ENCODE measurements around the gene TM9SF3. TPM values are rescaled to one million over a fixed set of nuclear protein-coding genes. Genes with fewer than 3 reads are reported as not detected.

Gene TM9SF3
- total RNA-seq: 96.6 and 109 TPM in 2 replicates
- polyA plus RNA-seq (2012): 61.6 TPM

DNA sequence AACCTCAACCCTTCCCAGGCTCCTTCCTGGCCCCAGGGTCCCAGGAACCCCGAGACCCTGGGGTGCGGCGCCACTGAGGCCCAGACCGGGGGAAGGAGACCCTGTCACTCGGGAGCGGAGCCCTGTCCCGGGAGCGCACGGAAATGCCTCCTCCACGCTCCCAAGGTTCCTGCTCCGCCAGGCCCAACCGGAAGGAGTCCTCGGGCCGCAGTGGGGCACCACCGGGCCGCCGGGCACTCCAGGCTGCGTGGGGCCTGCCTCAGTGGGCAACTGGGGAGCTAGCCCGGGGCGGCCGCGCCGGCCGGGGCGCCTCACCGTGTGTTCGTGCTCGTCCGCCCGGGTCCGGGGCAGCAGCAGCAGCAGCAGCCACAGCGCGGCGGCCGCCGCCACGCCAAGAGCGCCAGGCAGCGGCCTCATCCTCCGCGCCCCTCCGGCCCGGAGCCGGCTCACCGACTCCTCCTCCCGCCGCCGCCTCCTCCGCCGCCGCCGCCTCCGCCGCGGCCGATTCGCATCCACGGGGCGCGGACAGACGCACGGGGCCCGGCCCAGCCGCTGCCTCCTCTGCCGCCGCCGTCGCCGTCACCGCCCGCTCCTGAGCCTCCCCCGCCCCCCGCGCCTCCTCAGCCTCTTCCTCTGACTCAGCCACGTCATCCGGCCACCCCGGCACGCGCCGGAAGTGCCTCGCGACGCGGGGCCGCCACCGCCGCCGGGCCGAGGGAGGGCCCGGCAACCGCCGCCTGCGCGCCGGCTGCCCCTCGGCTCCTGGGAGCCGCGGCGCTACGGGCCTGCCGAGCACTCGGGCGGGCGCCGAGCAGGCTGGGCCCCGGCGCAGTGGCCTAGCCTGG, at the start of gene TM9SF3:
Gene TM9SF3, minus strand, starts transcription at position 594 of the 845 bp plus-strand sequence. Its CDS starts 177 bp downstream, at position 417.
- peak; percentile 93 for DNase-seq (ENCODE audit: low read depth)

DNA sequence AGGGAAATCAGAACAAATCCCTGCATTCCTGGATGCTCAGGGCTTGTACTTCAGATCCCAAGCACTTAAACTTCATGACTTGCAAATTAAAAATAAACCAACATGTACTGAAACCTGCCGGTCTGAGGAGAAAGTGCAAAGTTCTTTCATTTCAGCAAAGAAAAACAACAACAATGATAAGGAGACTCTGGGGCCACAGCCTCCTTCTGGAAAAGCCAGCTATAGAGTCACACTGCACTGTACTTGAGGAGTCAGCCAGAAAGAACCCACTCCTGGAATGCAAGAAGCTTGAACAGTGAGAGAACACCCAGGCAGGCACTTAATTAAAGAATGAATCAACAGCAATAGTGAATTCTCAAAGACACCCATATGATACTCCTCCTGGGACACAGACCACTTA, 49.7 kb upstream of the TM9SF3 start:
- no peak for DNase-seq (ENCODE audit: low read depth)

- no peak for DNase-seq (ENCODE audit: low read depth)
Observed at GRCh38 chr10:96632974-96633710, 46.3 kb upstream of the TM9SF3 start.

GRCh38 chr10:96627292-96627691, 40.5 kb upstream of the TM9SF3 start:
- no peak for DNase-seq (ENCODE audit: low read depth)

GRCh38 chr10:96626795-96627194, 40.0 kb upstream of the TM9SF3 start:
- DNase-seq (ENCODE audit: low read depth): no peak

GRCh38 chr10:96625173-96625572, 38.4 kb upstream of the TM9SF3 start:
- DNase-seq (ENCODE audit: low read depth): no peak

DNA sequence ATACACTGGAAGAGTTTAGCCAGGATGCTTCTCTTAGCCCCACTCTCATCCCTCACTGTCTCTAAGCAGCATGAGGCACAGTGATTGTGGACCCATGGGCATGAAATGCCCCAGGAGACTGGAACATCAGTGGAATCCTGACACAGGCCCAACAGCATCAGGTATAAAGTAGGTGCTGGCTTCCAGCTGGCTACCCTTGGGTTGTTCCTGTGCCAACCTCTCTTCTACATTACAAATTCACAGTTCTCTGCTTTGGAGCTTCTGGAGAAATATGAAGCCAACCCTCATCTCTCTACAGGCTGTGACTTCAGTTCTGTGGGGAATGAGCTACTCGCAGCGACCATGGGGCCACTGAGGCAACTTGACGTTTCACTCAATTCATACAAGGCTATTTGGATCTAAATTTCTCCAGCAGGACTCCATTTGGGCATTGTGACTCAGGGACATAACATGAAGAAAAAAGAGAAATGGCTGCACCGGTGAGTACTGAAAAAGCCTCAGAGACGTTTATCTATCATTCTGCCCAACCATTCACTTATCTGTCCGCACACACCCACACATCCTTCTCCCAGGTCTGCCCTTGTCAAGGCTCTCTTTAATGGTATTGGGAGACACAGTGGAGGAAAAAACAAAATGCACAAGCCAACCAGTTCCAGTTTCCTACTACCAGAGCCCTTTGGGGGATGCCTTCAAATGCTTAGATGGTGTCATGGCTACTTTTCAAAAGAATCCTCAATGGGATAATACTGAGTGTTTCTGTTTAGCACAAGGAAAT, 35.4 kb upstream of the TM9SF3 start:
- no peak for DNase-seq (ENCODE audit: low read depth)

GRCh38 chr10:96619796-96620773, 33.3 kb upstream of the TM9SF3 start:
- DNase-seq (ENCODE audit: low read depth): no peak

- DNase-seq (ENCODE audit: low read depth): no peak
Observed at GRCh38 chr10:96619120-96619519, 32.3 kb upstream of the TM9SF3 start.

- peak; percentile 49 for DNase-seq (ENCODE audit: low read depth)
Observed at GRCh38 chr10:96618653-96619052, 31.8 kb upstream of the TM9SF3 start.

DNA sequence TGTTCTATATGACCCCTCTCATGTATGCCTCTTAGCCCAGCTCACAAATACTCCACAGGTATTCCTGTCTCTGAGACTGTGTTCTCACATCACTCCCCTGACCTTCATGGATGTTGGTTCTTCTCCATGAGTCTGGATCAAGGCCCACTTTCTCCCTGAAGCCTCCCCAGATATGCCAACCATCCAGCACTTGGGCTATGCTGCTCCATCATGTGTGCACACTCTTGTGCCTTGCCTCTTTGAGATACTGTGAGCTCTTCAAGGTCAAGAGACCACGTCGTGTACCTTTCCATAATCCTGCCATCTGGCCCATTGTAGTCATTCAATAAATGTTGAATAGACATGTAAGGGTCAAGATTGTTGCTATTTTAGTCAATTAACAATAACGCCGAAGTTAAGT, 30.1 kb upstream of the TM9SF3 start:
- DNase-seq (ENCODE audit: low read depth): no peak

- peak; percentile 92 for DNase-seq (ENCODE audit: low read depth)
Observed at GRCh38 chr10:96614515-96614914, 27.7 kb upstream of the TM9SF3 start.

- no peak for DNase-seq (ENCODE audit: low read depth)
Observed at GRCh38 chr10:96613576-96613975, 26.8 kb upstream of the TM9SF3 start.

DNA sequence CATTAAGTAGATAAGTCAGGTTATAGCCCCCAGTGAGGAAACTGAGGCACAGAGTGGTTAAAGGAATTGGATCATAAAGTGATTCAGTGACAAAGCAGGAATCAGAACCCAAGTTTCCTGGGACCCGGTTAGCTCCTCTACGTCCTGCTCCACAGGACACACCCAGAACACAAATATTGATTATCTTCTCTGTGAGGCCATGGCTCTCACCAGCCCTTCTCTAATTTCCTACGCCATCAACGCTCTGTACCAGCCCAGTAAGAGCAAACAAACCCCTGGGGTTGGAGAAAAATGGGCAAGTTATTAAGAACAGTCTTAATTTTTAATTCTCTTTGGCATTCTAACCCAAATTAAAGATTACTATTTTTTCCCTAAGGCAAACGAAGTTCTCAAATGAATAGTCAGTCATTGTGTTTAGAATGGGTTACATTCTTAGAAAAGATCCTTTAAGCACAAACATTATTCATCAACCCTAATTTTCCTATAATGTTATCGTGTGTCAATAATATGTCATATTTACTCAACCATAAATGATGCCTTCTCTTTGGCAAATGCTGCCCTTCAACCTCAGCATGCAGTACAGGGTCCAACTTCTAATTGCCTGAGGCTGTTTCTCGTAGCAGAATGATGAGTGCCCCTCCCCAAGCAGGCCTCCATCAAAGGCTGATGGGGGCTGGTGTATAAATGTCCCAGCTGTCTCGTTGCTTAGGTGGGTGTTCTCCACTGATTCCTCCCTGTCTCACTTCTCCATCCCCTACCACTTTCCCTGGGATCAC, 25.4 kb upstream of the TM9SF3 start:
- DNase-seq (ENCODE audit: low read depth): no peak

GRCh38 chr10:96610817-96611216, 24.0 kb upstream of the TM9SF3 start:
- no peak for DNase-seq (ENCODE audit: low read depth)

DNA sequence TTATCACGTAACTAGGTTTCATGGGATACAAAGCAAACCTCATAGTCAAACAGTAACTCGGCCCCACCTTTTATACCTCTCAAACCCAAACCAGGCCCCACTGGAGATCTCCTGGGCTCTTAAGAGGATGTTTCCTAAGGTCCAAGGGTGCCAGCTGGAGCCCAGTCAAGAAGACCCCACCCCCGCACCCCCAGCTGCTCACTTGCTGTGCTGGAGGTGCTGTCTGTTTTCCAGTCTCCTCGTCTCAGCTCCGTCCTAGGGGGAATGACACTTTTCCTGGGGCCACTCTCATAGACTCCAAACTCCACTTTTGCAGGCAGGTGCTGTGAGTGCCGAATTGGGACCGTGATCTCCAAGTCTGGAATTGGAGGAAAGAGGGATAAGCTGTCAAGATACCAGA, 22.7 kb upstream of the TM9SF3 start:
- DNase-seq (ENCODE audit: low read depth): peak; percentile 15

- no peak for DNase-seq (ENCODE audit: low read depth)
Observed at GRCh38 chr10:96608805-96609204, 22.0 kb upstream of the TM9SF3 start.

DNA sequence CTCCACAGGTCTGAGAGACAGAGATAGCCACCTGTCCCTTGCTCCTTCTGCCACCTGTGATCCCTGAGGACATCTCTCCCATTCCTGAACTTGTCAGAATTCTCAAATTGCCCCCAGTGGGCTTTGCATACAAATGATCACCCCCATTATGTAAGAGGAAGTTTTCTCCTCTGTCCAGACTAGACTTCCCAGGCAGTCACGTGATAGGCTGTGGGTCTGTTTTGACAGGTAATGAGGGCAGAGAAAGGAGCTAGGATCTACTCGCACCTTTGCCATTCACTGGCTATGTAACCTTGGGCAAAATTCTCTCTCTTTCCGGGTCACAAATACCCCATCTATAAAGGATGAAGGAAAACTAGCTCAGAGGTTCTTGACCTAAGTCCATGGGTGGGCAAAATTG, 21.4 kb upstream of the TM9SF3 start:
- no peak for DNase-seq (ENCODE audit: low read depth)

DNA sequence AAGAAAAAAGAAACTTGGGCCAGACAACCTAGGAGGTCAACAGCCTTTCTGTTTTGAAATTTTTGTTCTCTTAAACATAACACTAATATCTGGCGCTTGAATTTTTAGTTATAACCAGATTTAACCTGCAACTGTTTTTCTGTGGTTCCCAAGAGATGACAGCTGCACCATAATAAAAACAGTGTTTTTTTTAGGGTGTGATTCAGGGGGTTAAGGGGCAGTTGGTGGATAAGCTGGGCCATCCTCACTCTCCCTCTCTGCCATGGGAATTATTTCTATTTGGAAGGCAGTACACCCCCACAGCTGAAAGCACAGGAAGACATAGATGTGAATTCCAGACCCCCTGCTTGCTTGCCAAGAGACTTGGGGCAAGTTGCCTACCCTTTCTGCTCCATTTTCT, 20.1 kb upstream of the TM9SF3 start:
- DNase-seq (ENCODE audit: low read depth): peak; percentile 86

DNA sequence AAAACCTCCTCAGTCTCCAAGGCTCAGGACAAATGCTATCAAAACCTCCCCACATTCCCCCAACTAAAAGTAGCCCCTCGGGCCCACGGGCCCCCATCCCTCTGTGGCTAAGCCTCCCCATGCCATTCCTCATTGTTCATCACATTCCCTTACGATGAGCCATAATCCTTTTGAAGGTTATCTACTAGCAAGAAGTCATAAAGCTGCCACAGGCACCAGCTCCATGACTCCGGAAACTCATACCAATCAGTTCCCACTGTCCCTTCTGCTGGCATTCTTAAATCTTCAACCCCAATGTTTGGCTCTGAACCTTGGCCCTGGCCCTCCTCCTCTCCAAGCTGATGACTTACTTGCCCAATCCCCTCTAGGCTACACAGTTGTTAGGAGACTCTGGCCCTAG, 19.4 kb upstream of the TM9SF3 start:
- DNase-seq (ENCODE audit: low read depth): peak; percentile 89
